A549 (cell line): ENCODE results near the gene ZBTB1. TPM values are rescaled to one million over a fixed set of nuclear protein-coding genes. Genes with fewer than 3 reads are reported as not detected.

Source experiments
- ATAC-seq, 2 experiments: fragments of 200-7000 bp in 1 of 2; fragments of >200 bp in 1 of 2; cut with Nextera tagmentation in 1 of 2; cut with Tn5 transposase in 1 of 2; 3 replicates each; pipeline versions ENCODE4 v1.8.0 to v1.9.1; 2018 to 2020; ENCODE audit warnings: mild to moderate bottlenecking in 1 of 2, moderate library complexity in 1 of 2
- CTCF ChIA-PET: fragments of 300-600 bp; sonication (Branson Sonifier 250); formaldehyde crosslinking; extraction: SDS; loops from one replicate; lab custom pipeline; 2021; ENCODE audit warnings: antibody characterized with exemption, inconsistent platforms; lab: Yijun Ruan, JAX
- POLR2A ChIA-PET: fragments of 350-600 bp; formaldehyde crosslinking; extraction: SDS; loops from one replicate; lab custom pipeline; 2021; ENCODE audit warnings: antibody characterized with exemption, inconsistent platforms; lab: Yijun Ruan, JAX
- DNase-seq, 2 experiments: peaks; one replicate each; pipeline versions ENCODE4 v3.0.0 to v3.0.0-alpha.2; 2011 to 2016; ENCODE audit warnings: low read depth in 1 of 2, low spot score in 1 of 2
- FAIRE-seq: peaks from 2 replicates; lab custom pipeline; 2011; peaks lifted over from hg19 to GRCh38; lab: Jason Lieb, UNC
- H3K27ac ChIP-seq, 2 experiments: fragments of >200 bp; sonication (Bioruptor Twin); formaldehyde crosslinking; 3 replicates each; pipeline ENCODE4 v1.5.1; 2016 to 2017
- H3K4me1 ChIP-seq: fragments of >200 bp; sonication (Bioruptor Twin); formaldehyde crosslinking; 3 replicates; pipeline ENCODE4 v1.6.1; 2016
- H3K4me2 ChIP-seq: fragments of >200 bp; sonication (Bioruptor Twin); formaldehyde crosslinking; 3 replicates; pipeline ENCODE4 v1.6.1; 2016
- H3K4me3 ChIP-seq: fragments of >200 bp; sonication (Bioruptor Twin); formaldehyde crosslinking; 3 replicates; pipeline ENCODE4 v1.5.1; 2016
- H3K9me3 ChIP-seq: fragments of >200 bp; sonication (Bioruptor Twin); formaldehyde crosslinking; 3 replicates; pipeline ENCODE4 v1.6.1; 2016
- BHLHE40 ChIP-seq: IDR thresholded peaks from 2 replicates; pipeline ENCODE4 v1.6.1; 2012; ENCODE audit warnings: low read depth, low read length, inconsistent platforms
- CBX8 ChIP-seq: fragments of 200-600 bp; sonication (generic); IDR thresholded peaks from 2 replicates; pipeline ENCODE4 v1.6.1; 2016
- CEBPB ChIP-seq, 2 experiments: fragments of >200 bp in 1 of 2; sonication (Bioruptor Twin) in 1 of 2; formaldehyde crosslinking in 1 of 2; IDR thresholded peaks; 2 replicates each; pipeline ENCODE4 v1.6.1; 2012 to 2016
- CHD2 ChIP-seq: fragments of 150-350 bp; IDR thresholded peaks from 2 replicates; pipeline ENCODE4 v1.6.1; 2014; ENCODE audit warnings: low read length; ENCODE audit not compliant: partially characterized antibody
- EHF ChIP-seq: fragments of 250-450 bp; sonication (Bioruptor Pico); IDR thresholded peaks from 2 replicates; pipeline ENCODE4 v1.5.0; 2020; ENCODE audit warnings: mild to moderate bottlenecking
- EP300 ChIP-seq, 2 experiments: fragments of >200 bp; sonication (Bioruptor Twin); formaldehyde crosslinking; IDR thresholded peaks; 2 replicates in 1 of 2; 3 replicates in 1 of 2; pipeline ENCODE4 v1.6.1; 2016 to 2017
- FOSL2 ChIP-seq, 2 experiments: fragments of 450-650 bp in 1 of 2; fragments of >200 bp in 1 of 2; sonication (Bioruptor Twin) in 1 of 2; formaldehyde crosslinking; IDR thresholded peaks; 2 replicates each; pipeline versions ENCODE4 v1.5.0 to v1.6.1; 2016 to 2020; ENCODE audit warnings: mild to moderate bottlenecking in 1 of 2, moderate library complexity in 1 of 2
- HDAC2 ChIP-seq: fragments of 200-600 bp; sonication (generic); IDR thresholded peaks from 2 replicates; pipeline ENCODE4 v1.6.1; 2016
- HOXB5 ChIP-seq: fragments of 250-450 bp; sonication (Bioruptor Pico); IDR thresholded peaks from 2 replicates; pipeline ENCODE4 v1.5.0; 2020; ENCODE audit warnings: mild to moderate bottlenecking, moderate library complexity
- JUN ChIP-seq, 2 experiments: fragments of >200 bp; sonication (Bioruptor Twin); formaldehyde crosslinking; IDR thresholded peaks; 2 replicates in 1 of 2; 3 replicates in 1 of 2; pipeline ENCODE4 v1.6.1; 2016 to 2017
- KDM5A ChIP-seq: fragments of 200-600 bp; sonication (generic); IDR thresholded peaks from 2 replicates; pipeline ENCODE4 v1.6.1; 2016; ENCODE audit warnings: antibody characterized with exemption, mild to moderate bottlenecking
- MAFK ChIP-seq: fragments of 450-650 bp; IDR thresholded peaks from 2 replicates; pipeline ENCODE4 v1.6.1; 2014; ENCODE audit not compliant: partially characterized antibody
- PHF8 ChIP-seq: fragments of 200-600 bp; sonication (generic); IDR thresholded peaks from 2 replicates; pipeline ENCODE4 v1.6.1; 2016; ENCODE audit warnings: low read depth, mild to moderate bottlenecking, antibody characterized with exemption, moderate library complexity, borderline replicate concordance
- RCOR1 ChIP-seq: fragments of 150-350 bp; IDR thresholded peaks from 2 replicates; pipeline ENCODE4 v1.6.1; 2014; ENCODE audit warnings: antibody characterized with exemption, low read length, low read depth
- RFX5 ChIP-seq: fragments of 450-650 bp; IDR thresholded peaks from 2 replicates; pipeline ENCODE4 v1.7.1; 2014; ENCODE audit warnings: antibody characterized with exemption, mild to moderate bottlenecking, moderate library complexity
- RNF2 ChIP-seq: fragments of 200-600 bp; sonication (generic); IDR thresholded peaks from 2 replicates; pipeline ENCODE4 v1.6.1; 2016; ENCODE audit warnings: low read depth, mild to moderate bottlenecking, antibody characterized with exemption, moderate library complexity, borderline replicate concordance
- SMC3 ChIP-seq: fragments of >200 bp; sonication (Bioruptor Twin); formaldehyde crosslinking; IDR thresholded peaks from 3 replicates; pipeline ENCODE4 v1.6.1; 2018; ENCODE audit warnings: inconsistent platforms
- SREBF2 ChIP-seq: fragments of 450-650 bp; IDR thresholded peaks from 2 replicates; pipeline ENCODE4 v1.6.1; 2014; ENCODE audit warnings: mild to moderate bottlenecking, moderate library complexity
- TP53 ChIP-seq: fragments of 250-450 bp; sonication (Bioruptor Pico); IDR thresholded peaks from 2 replicates; pipeline ENCODE4 v1.5.0; 2021; ENCODE audit warnings: mild to moderate bottlenecking, moderate library complexity
- ZC3H11A ChIP-seq: fragments of 450-650 bp; IDR thresholded peaks from 2 replicates; pipeline ENCODE4 v1.6.1; 2014; ENCODE audit warnings: antibody characterized with exemption, mild to moderate bottlenecking
- ZFP36 ChIP-seq: fragments of 450-650 bp; IDR thresholded peaks from 2 replicates; pipeline ENCODE4 v1.6.1; 2014; ENCODE audit warnings: borderline replicate concordance; ENCODE audit not compliant: partially characterized antibody
- ZNF302 ChIP-seq: fragments of 250-450 bp; sonication (Bioruptor Pico); IDR thresholded peaks from 2 replicates; pipeline ENCODE4 v1.9.0; 2021; ENCODE audit warnings: inconsistent platforms, mild to moderate bottlenecking, moderate library complexity
- WGBS: methylation state at CpG from one replicate; pipeline ENCODE4 v1.1.6; 2017; ENCODE audit errors: missing lambda C conversion rate; 5-methylcytosine and 5-hydroxymethylcytosine counted together
- polyA plus RNA-seq, 4 experiments: library from polyadenylated mRNA; depleted of rRNA in 3 of 4; stranded (reverse); fragments of >200 nt; fragmentation: RNase III in 1 of 4; extraction: RNeasy Plus Mini Kit Qiagen cat#74134 plus additional on column Dnase treatment in 1 of 4; gene quantifications; 2 replicates in 3 of 4; 3 replicates in 1 of 4; pipeline ENCODE4 v1.2.3, GENCODE V29; 2011 to 2017
- TF ChIP-seq, protein P1 (sequence below): fragments of 250-450 bp; sonication (Bioruptor Pico); IDR thresholded peaks from 2 replicates; pipeline ENCODE4 v1.5.0; 2021; ENCODE audit warnings: mild to moderate bottlenecking, moderate library complexity, borderline replicate concordance
- TF ChIP-seq, protein P2 (sequence below): fragments of >200 bp; sonication (Bioruptor Twin); formaldehyde crosslinking; IDR thresholded peaks from 3 replicates; pipeline ENCODE4 v1.6.1; 2016

Gene ZBTB1
- polyA plus RNA-seq, 2 of the 4 experiments (the other 2 are of a cell fraction), result 33.8 to 37.1 TPM

GRCh38 chr14:64562436-64562835, 57.9 kb downstream of the ZBTB1 start:
- DNase-seq (no peak), FAIRE-seq (no peak), ATAC-seq (no peak)
- TF ChIP-seq SMC3 (no peak), CEBPB (IDR thresholded peaks at IDR 0.05) (no peak), RCOR1 (no peak), CBX8 (no peak), ZNF302 (CRISPR knock-in tag) (no peak), PHF8 (no peak), HOXB5 (CRISPR knock-in tag) (no peak)
- no peaks in the 10 kb centered on the region for H3K9me3 ChIP-seq
- peaks cover 15% of the 10 kb centered on the region for H3K4me1 ChIP-seq
- H3K4me3 ChIP-seq, result no peak overlapping the region
- ChIA-PET CTCF (interaction anchor here (0.5 to 4.1 kb wide), 4 partner anchors 22 to 348 kb away, joined by 3 to 18 read pairs (median 4); partner anchors contain the start of gene HSPA2), POLR2A (no interaction called here)
- no peak overlapping the region for H3K27ac ChIP-seq
- no peak overlapping the region for H3K4me2 ChIP-seq

DNA sequence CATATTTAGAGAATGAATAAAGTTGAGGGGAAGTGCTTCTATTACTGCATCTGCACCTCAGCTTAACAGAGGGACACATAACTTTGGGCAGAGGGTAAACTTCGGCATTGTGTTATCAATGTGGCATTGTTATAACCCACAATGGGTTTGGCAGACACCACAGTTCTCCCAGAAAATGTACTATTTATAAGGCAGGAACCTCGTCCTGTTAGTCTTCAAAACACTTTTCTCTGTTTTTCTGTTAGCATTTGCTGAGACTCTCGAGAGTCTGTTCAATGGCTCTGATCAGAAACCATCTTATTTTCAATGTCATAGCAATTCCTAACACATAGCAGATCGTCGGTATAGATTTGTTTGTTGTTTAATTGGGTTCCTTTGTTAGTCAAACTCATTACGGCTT, 59.1 kb downstream of the ZBTB1 start:
- ATAC-seq (no peak), FAIRE-seq (no peak)
- no peak overlapping the region for H3K27ac ChIP-seq
- WGBS, result 74% methylated on average over 6 of the region's 6 CpGs
- no peak for TF ChIP-seq ZNF302 (CRISPR knock-in tag)
- TF ChIP-seq JUN (IDR thresholded peaks at IDR 0.05), result no peak
- no peak for TF ChIP-seq PHF8
- TF ChIP-seq SMC3, result no peak
- TF ChIP-seq HDAC2, result no peak
- no peak for TF ChIP-seq FOSL2 (IDR thresholded peaks at IDR 0.05)
- no peak for TF ChIP-seq FOSL2 (CRISPR knock-in tag; IDR thresholded peaks at IDR 0.05)
- TF ChIP-seq KDM5A, result no peak
- TF ChIP-seq SREBF2, result no peak
- no peak for TF ChIP-seq CHD2
- TF ChIP-seq, protein P1, sequence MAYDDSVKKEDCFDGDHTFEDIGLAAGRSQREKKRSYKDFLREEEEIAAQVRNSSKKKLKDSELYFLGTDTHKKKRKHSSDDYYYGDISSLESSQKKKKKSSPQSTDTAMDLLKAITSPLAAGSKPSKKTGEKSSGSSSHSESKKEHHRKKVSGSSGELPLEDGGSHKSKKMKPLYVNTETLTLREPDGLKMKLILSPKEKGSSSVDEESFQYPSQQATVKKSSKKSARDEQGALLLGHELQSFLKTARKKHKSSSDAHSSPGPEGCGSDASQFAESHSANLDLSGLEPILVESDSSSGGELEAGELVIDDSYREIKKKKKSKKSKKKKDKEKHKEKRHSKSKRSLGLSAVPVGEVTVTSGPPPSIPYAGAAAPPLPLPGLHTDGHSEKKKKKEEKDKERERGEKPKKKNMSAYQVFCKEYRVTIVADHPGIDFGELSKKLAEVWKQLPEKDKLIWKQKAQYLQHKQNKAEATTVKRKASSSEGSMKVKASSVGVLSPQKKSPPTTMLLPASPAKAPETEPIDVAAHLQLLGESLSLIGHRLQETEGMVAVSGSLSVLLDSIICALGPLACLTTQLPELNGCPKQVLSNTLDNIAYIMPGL (CRISPR knock-in tag), result no peak
- TF ChIP-seq MAFK, result no peak
- TF ChIP-seq RFX5, result no peak
- TF ChIP-seq EHF (CRISPR knock-in tag), result no peak
- no peak for TF ChIP-seq ZFP36
- TF ChIP-seq, protein P2, sequence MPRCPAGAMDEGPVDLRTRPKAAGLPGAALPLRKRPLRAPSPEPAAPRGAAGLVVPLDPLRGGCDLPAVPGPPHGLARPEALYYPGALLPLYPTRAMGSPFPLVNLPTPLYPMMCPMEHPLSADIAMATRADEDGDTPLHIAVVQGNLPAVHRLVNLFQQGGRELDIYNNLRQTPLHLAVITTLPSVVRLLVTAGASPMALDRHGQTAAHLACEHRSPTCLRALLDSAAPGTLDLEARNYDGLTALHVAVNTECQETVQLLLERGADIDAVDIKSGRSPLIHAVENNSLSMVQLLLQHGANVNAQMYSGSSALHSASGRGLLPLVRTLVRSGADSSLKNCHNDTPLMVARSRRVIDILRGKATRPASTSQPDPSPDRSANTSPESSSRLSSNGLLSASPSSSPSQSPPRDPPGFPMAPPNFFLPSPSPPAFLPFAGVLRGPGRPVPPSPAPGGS, result no peak
- TF ChIP-seq RNF2, result no peak
- TF ChIP-seq BHLHE40, result no peak
- no peak for TF ChIP-seq EP300 (IDR thresholded peaks at IDR 0.05)
- no peak for TF ChIP-seq TP53 (CRISPR knock-in tag)
- no peak for TF ChIP-seq ZC3H11A
- TF ChIP-seq, all 56 proteins: peak for 0
- Histone ChIP-seq H3K9me3 (no peaks in the 10 kb centered on the region), H3K4me1 (peaks cover 26% of the 10 kb centered on the region), H3K4me3 (no peak overlapping the region), H3K4me2 (no peak overlapping the region)
- CTCF ChIA-PET, result interaction anchor here (4.1 kb wide), 1 partner anchor 73 kb away, joined by 18 read pairs; no protein-coding TSS in a partner anchor
- no peak for DNase-seq
- POLR2A ChIA-PET, result interaction anchor here (1.9 kb wide), 1 partner anchor 23 kb away, joined by 8 read pairs; the partner anchor contains the start of gene HSPA2
